ENCODE measurements around the gene ETHE1.
A peak's percentile ranks its signal among the peaks of the same experiment; 100 is the strongest.
"Not testable (repeated sequence)": the region's sequence is repeated elsewhere in the genome, so short reads cannot be mapped to it uniquely, and the experiment has no call there.

ETHE1 gene

DNA sequence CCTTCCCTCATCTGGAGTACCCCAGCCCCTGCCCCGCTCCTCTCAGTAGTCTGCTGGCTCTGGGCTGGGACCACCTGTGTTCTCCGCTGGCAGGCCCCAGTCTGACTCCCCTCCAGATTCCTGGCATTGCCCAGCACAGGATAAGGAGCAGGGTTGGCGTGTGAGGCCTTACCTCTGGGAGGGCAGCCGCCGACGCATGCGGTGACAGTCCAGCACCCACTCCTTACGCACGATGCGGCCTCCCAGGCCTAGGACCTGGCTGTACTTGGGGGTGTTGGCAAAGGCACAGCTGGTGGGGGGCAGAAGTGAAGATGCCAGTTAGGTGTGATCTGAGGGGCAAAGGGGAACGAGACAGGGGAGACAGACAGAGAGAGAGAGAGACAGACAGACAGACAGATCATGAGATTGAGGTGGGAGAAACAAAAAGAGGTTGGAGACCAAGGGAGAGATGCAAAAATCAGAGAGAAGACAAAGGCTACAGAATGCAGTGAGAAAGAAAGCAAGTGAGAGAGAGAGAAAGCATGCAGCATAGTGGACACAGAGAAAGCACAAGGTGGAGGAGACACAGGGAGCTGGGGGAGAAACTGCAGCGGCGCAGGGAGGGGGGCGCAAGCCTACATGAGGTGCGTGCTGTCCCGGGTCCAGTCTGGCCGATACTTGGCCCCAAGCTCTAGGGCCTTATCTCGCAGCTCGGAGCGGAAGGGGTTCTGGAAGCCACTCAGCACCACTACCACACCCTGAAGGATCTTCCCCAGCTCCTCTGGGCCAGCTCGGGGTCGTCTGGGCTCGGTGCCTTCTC, 24.6 kb upstream of the ETHE1 start:
- FAIRE-seq, result no peak

DNA sequence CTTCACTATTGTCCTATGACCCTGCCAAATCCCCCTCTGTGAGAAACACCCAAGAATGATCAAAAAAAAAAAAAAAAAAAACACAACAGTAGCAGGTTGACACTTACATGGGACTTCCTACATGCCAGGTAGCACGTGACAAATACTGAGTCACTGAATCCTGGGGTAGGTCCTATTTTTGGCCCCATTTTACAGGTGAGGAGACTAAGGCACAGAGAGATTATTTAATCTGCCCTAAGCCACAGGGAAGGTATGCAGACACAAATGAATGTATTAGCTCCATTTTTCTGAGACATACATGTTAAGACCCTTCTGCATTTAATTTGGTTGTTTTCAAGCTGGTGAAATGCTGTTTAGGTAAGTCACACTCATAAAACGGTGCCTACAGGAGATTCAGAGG, 21.7 kb upstream of the ETHE1 start:
- no peak for FAIRE-seq

DNA sequence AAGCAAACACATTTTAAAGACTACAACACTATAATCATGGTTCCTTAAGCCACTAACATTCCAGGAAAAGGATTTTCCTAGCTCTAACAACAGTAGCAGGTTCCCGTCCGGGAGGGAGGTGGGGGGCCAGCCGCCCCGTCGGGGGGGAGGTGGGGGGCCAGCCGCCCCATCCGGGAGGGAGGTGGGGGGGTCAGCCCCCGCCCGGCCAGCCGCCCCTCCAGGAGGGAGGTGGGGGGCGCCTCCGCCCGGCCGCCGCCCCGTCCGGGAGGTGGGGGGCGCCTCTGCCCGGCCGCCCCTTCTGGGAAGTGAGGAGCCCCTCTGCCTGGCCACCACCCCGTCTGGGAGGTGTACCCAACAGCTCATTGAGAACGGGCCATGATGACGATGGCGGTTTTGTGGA, 20.9 kb upstream of the ETHE1 start:
- not testable (repeated sequence) for FAIRE-seq

DNA sequence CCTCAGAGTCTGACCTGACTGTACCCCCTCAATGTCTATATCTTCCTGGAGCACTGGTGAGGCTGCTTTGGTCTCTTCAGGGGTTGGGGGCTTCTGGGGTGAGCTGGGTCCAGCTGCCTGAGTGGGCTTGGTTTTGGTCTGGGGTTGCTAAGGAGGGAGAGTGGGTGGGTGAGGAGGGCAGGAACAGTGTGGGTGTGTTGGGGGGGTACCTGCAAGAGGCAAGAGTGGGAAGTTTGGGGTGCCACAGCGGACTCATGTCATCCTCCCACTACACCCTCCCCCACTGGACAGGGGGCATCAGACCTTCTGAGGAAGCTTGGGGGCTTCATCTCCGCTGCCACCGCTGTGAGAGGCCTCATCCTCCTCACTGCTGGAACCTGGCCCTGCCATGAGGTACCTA, 19.6 kb upstream of the ETHE1 start:
- no peak for FAIRE-seq

DNA sequence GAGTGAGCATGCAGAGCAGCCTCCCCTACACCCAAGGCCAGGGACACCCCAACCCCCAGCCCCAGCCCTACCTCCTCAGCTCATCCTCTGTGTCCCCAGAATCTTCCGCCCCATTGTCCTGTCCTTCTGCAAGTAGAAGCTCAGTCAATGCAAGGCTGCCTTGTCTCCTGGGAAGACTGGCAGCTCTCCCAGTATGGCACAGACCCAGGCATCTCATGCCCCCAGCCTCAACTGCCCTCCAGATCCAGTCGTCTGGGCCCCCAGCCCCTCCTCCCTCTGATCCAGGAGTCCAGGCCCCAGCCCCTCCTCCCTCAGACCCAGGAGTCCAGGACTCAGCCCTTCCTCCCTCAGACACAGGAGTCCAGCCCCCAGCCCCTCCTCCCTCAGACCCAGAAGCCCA, 19.0 kb upstream of the ETHE1 start:
- FAIRE-seq, result no peak

DNA sequence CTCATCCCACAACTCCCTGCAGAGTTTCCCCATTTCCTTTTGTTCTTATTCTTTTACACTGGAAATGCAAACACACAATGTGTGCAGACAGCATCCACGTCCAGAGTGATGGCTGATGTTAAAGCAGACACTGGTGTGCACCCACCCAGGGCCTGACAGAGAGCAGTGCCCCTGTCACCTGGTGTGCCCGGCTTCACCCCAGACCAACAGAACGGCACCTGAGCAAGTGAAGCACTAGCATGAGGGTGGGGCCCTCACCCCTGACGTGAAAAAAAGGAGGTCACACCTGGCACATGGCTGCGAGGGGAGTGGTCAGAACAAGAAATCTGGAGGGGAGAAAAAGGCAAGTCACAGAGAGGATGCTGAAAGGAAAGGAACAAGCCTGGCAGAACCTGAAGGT, 18.3 kb upstream of the ETHE1 start:
- FAIRE-seq, result no peak

DNA sequence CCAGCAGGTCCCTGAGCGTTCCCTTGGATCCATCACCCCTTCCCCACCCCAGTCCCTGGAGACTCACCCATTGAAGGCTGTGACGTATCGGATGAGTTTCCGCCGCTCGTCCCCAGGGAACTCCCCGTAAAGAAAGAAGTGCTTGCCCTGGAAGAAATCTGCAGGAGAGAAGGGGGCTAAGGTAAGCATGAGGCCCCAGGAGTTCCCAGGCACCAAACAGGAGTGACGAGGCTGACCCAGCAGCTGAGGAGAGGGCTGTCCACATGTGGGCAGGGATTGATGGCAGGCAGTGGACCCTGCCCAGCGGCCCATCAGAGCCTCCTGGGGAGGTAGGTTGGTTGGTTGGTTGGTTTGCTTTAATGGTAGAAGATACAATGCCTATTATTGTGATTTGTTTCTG, 17.1 kb upstream of the ETHE1 start:
- FAIRE-seq, result no peak

DNA sequence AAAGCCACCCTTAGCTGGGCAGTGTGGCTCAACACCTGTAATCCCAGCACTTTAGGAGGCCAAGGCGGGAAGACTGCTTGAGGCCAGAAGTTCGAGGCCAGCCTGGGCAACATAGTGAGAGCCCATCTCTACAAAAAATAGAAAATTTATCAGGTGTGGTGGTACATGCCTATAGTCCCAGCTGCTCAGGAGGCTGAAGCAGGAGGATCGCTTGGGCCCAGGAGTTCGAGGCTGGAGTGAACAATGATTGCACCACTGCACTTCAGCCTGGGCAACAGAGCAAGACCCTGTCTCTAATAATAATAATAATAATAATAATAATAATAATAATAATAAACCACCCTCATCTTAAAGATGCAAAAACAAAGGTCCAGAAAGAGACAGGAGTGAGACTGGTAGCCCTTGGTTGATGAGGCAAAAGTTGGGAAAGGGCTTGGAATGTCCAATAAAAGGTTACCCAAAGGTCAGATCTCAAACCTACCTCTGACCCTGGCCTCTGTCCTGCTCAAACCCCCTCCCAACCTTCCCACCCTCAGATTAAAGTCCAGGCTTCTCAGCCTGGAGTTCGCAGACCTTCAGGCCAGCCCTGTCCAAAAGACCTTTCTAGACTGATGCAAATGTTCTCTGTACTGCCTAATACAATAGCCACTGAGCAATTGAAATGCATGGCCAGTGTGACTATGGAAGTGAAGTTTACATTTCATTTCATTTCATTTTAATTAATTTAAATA, 15.1 kb upstream of the ETHE1 start:
- FAIRE-seq, result no peak

DNA sequence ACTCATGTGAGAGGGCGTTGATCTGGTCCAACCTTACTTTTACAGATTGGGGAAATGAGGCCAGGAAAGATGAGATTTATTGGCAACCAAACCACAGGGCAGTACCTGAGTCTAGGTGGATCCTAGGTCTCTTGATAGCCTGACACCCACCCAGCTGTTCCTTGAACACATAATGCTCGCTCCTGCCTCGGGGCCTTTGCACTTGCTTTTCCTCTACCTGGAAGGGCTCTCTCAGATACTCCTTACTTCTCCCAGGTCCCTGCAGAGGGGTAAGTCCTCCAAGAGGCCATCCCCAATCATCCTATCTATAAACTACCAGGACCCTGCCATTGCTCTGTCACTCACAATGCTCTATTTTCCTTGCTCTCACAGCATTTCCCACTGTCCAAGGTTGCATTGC, 13.4 kb upstream of the ETHE1 start:
- no peak for FAIRE-seq

DNA sequence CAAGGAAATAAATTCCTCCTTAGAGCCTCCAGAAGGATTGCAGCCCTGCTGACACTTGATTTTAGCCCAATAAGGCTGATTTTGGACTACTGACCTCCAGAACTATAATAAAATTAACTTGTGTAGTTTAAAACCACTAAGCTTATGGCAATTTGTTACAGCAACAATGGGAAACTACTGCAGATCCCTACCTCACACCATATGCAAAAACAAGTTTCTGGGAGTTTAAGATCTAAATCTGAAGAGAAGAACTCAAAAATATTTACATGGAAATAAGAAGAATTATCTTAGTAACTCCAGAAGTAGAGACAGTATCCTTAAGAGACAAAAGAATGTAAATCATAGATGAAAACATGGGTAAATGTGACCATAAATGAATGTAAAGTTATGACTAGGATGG, 11.9 kb upstream of the ETHE1 start:
- FAIRE-seq, result peak; percentile 45

DNA sequence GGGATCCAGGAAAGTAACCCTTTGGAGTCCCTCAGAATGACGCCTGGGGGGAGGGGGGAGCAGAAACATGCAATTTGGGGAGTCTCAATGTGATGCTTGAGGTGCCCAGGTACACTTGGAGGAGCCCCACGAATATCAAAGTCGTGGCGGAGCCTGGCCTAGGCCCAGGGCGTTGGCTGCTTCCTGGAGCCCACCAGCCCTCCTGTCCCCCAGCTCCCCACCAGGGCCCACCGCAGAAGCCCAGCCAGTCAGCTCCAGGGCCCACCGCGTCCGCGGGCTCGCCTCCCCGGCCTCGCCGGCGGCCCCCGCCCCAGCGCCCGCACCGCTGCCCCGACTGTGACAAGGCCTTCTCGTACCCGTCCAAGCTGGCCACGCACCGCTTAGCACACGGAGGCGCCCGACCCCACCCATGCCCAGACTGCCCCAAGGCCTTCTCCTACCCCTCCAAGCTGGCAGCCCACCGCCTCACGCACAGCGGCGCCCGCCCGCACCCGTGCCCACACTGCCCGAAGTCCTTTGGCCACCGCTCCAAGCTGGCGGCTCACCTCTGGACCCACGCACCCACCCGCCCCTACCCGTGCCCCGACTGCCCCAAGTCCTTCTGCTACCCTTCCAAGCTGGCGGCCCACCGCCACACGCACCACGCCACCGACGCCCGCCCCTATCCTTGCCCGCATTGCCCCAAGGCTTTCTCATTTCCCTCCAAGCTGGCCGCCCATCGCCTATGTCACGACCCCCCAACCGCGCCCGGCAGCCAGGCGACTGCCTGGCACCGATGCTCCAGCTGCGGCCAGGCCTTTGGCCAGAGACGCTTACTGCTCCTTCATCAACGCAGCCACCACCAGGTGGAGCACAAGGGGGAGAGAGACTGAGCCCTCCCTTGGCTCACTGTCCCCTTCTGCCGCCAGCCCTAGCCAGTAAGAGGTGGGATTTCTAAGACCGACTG, 8.1 kb upstream of the ETHE1 start:
- FAIRE-seq, result no peak

DNA sequence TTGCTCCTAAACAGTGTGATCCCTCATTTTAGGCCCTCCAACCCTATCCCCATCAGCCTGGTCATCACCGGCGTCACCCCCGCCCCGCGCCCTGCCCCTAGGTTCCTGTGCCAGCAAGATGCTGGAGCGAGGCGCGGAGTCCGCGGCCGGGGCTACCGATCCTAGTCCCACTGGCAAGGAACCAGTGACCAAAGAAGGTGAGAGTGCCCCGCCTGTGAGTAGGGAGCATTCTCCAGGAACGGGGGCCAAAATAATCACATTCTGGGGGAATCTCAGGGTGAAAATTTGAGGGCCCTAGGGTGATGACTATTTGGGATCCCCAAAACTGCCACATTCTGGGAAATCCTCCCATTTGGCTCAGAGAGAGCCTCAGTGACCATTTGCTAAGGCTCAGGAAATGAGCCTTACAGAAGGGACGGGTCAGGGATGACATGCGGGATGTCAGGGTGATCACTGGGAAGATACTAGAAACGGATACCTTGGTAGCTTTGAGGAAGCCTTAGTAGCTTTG, 7.4 kb upstream of the ETHE1 start:
- no peak for FAIRE-seq

DNA sequence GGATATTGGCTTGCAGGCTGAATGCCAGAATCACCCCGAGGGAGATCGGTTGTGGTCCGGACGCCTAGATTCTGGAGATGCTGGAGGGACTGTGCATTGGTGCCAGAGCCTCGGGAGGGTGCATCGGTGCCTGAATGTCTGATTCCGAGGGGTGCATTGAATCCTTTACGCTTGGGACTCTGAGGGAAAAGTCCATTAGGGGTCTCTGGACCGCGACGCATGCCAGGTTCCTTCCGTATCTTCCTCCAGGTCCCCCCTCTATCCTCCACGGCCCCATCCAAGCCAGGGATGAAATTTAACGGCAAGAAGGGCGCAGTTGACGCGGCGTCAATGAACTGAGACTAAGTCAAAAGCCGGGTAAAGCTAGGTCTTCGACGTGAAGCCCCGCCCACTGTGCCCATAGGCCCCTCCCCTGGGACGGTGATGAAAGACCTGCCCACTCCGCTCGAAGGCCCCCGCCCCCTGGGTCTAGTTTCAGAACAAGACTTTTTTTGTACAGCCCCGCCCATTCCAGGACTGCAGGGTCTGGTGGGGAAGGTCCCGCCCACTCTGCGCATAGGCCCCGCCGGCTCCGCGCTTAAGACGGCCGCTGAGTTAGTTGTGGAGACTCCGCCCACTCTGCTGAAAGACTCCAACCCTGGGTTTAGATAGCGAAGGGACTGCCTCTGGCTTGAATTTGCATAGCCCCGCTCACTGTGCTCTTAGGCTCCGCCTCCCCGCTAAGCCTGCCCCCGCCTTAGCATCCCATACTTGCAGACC, 6.7 kb upstream of the ETHE1 start:
- peak; percentile 100 for FAIRE-seq

DNA sequence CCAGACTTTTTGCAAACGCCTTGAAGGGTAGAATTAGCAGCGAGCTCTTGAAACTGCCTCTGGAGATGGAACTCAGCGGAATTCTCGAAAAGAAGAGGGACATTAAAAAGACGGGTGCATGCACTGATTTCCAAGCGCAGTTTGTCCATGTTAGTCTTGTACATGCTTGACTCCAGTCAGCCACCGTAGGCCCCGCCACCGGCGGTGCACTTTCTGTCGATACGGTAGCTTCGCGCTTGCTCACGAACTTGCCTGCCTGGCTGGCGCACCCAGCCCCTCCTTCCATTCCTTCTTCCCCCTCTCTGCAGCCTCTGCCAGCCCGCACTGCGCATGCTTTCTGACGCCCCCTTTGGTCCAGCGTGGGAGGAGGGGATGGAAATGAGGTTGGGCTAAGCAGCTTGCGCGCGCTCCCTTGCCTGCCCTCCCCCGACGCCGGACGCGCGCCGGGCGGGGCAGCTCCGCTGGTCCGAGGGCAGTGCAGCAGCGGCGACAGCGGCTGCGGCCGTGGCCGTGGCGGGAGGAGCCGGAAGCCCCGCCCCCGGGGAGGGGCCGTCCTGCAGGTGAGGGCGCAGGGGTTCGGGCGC, 6.1 kb upstream of the ETHE1 start, which contains the start of gene ZNF575:
ZNF575 (plus strand) TSS at position 227 of the 584 bp plus-strand sequence. CDS start 1,235 bp downstream, outside the sequence.
- FAIRE-seq, result peak; percentile 96

DNA sequence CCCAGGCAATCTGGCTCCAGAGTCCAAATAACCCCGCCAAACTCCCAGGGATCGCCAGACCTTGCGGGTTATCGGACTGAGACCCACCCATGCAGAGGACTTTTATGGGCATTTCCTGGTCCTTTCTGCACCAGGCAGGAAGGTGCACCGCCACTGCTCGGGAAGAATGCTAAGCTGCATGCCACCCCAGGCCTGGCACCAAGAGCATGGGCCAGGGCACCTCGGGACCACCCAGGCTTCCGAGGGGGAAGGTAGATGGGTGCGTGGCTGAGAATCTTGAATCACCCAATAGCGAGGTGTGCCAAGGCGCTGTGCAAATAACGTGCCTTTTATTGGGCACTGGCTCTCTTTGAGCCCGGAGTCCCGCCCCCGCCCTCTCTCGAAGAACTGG, 5.6 kb upstream of the ETHE1 start:
- FAIRE-seq, result no peak

DNA sequence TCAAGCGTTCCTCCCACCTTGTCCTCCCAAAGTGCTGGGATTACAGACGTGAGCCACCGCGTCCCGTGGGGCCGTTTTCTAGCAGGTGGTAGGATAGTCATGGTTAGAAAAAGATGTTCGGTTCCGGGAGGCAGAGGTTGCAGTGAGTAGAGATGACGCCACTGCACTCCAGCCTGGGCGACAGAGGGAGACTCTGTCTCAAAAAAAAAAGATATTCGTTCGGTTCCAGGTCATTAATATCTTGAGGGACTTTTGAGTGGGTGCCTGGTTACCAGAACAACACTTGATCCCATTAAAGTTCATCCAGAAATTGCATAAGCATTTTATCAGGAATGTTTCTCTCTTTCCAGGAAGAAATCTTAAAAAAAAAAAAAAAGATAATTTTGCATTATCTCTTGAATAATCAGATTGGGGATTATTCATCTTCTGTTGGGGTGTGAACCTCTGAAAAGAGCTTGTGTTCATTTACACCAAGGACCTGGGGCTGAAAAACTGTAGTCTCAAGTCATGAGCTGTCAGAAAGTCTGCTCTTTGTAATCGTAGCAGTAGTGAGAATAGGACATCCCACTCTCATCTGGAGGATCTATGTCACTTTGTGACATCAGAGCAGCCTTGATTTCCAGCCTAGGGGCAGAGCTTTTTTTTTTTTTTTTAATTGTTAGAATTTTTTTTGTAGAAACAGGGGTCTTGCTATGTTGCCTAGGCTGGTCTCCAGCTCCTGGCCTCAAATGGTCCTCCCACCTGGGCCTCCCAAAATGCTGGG, 1.0 kb upstream of the ETHE1 start:
- FAIRE-seq, result no peak

DNA sequence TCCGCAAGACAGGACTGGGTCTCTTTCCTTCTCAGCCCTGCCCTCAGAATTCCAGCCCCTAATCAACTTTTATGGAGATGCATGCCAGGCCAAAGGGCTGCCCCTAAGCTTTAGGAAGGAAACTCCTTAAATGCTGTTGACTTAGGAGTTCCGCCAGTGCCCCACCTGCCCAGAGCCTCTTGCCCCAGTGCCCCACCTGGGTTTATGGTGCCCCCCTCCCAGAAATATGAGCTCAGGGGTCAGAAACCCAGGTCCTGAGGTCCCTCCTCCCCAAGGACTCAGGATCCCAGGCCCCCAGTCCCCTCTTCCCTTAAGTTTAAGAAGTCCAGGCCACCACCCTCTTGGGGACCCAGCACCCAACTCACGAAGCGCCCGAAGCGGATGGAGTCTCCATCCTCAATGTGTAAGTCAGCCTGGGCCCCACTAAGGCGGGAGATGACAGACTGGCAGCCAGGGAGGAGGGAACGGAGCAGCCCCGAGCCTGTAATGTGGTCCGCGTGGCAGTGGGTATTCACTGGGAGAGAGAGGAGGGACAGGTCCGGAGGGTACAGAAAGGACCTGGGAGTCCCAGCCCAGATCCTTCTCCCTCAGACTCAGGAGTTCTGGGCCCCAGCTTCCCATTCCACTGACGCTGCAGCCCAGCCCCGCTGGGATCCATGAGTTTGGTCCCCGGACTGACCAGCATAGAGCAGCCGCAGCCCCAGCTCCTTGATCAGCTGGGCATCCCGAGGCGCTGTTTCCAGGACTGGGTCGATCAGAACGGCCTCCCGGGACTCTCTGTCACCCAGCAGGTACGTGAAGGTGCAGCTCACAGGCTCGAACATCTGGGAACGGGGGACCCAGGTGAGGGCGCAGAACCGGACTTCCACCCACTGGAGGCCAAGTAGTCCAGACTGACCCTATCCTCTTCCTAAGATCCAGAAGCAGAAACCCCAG, 897 bp downstream of the ETHE1 start:
- FAIRE-seq, result no peak

DNA sequence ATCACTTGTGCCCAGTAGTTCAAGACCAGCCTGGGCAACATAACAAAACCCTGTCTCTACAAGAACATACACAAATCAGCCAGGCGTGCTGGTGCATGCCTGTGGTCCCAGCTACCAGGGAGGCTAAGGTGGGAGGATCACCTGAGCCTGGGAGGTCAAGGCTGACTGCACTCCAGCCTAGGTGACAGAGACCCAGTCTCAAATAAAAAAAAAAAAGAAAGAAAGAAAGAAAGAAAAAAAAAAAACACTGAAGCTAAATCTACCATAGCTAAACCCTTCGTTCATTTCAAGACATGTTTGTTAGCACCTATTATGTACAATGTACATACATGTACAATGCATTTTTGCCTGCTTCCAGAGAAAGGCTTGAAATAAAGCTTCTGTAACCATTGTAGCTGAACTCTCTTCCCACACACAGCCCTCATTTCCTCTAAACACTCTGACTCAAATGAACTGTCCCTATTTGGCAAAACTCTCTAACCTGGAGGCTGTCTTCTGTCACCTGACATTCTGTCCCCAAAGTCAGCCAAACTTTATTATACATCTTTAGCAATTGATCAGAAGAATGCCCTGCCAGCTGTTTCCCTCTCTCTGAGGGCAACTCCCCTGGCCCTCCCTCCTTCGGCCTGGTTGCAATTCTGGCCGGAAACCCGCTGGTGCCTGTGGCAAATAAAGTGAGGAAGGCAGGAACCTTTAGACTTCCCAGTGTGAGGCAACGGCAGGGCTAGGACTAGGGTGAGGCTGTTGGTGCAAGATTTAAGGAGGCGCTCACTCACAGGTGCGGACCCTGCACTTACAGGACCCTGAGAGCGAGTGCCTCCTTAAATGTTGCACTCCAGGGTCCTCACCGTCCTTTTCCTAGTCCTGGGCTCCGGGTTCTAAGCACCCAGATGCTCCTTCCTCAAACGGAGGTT, 1.8 kb downstream of the ETHE1 start:
- FAIRE-seq, result no peak

DNA sequence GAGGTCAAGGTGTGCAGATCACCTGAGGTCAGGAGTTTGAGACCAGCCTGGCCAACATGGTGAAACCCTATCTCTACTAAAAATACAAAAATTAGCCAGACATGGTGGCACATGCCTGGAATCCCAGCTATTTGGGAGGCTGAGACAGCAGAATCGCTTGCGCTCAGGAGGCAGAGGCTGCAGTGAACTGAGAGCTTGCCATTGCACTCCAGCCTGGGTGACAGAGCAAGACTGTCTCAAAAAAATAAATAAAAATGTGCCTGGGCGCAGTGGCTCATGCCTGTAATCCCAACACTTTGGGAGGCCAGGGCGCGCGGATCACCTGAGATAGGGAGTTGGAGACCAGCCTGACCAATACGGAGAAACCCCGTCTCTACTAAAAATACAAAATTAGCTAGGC, 3.3 kb downstream of the ETHE1 start:
- not testable (repeated sequence) for FAIRE-seq
